NCI-H526 (cell line): Measurements from ENCODE around the gene BCL2L12.

ENCODE experiments used
- DNase-seq, 2 experiments: peaks; one replicate each; lab custom pipeline; 2025; lab: John Stamatoyannopoulos, UW

The BCL2L12 gene

DNA sequence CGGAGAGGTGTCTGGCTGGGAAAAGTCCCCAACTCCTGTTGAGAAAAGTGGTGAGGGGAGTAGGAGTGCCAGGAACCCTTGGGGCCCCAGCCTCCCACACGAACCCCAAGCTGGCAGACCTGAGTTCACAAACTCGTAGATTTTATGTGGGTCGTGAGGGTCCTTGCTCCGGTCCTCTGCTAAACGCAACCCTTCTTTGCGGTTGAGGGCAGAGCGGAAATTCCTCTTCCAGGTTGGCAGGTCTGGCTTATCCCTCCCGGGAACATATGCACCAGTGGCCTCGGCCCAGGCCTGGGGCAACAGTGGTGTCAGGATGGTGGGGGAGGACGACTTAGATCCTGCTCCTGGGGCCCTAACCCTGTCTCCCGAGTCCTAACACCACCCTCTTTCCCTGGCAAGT lies 2.5 kb upstream of the BCL2L12 start:
- no peak for DNase-seq

DNA sequence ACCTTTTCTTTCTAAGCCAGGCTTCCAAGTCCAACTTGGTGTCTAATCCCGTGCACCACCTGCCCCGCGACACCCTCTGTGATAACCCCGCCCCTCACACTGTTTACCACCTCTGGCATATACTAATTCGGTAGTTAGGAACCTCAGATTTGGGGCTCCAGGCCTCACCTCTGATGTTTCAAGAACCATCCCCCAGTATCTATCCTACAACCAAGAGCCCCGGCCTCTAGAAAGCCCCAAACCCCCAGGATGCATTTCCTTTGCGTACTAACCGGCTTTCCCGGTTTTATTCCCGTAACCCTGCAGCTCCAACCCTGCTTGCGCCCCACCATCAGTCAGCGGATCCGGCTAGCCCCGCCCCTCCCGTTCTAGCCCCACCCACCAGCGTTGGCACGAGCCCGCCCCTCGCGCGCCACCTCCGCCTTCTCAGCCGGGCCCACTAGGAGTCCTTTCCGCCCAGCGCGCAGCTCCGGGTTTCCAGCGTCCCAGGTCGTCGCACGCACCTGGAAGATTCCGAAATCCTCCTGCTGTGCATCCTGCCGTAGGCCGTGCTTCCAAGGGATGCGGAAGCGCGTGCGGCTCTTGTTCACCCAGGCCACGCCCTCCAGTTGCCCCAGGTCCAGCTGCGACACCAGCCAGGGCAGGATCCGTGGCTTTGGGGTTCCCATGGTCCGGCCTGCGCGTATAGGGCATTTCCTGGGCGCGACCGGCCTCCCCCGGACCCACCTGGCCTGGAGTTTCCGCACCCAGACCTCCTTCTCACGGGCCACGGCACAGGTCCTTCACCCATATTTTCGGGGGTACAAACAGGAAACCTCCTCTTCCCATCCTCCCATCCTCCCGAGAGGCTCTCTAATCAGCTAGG lies 1.3 kb upstream of the BCL2L12 start:
- DNase-seq, result peak; percentile 79 to 93

DNA sequence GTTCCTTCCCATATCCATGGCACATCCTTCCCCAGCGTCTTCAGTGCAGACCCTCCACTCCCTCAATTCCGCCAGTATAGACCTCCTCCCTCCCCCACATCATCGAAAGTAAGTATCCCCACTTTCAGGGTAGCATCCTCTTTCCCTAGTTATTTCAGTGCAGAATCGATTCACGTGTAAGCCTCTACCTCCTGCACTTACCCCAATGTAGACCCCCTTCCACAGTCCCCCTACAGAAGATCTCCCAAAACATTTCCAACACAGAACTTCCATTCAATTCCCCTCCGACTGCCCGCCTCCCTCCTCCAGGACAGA lies 740 bp upstream of the BCL2L12 start:
- DNase-seq, result peak in 1 of 2 experiments; percentile 48

DNA sequence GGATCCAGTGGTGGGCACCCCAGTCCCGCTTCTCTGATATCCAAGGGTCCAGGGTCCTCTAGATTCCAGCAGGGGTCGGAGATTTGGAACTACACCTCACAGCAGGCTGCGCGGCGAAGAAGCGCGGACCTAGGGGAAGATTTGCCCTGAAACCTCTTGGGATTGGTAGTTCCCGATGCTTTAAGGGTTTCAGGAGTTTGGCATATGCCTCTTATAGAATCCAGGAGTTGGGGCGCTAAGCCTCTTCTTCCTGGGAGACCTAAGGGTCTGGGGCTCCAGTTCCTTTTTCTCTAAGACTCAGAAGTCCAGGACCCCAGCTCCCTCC lies 349 bp downstream of the BCL2L12 start:
- no peak for DNase-seq

DNA sequence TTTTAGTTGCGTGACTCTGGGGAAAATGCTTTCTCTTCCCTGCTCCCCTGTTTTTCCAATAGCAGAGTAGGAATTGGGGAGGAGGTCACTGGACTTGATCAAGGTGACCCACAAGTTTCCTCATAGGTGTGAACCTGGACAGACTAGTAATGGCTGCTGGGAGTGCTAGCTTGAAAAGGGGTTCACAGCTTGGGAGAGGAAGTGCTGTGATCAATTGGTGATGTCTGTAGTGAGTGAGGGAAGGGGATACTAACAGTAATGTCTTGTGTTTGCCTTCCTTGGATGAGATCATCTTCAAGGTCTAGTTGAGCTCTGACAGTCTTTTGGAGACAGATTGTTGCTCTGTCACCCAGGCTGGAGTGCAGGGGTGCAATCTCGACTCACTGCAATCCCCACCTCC lies 1.7 kb downstream of the BCL2L12 start:
- no peak for DNase-seq

DNA sequence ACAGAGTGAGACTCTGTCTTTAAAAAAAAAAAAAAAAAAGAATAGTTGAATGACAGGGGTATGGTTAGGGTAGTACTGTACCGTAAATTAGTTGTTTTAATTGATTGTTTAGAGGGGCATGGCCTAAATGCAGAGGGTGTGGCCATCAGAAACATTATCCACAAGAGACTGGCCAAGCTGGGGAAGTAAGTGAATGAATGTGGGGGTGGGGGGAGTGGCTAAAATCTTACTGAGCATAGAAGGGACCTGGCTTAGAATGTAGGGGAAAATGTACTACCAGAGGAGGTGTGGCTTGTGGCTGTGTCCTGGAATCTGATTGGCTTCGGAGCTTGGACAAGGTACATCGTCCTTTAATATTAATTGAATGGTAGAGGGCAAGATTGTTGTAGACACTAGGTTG lies 3.8 kb downstream of the BCL2L12 start:
- DNase-seq, result no peak

DNA sequence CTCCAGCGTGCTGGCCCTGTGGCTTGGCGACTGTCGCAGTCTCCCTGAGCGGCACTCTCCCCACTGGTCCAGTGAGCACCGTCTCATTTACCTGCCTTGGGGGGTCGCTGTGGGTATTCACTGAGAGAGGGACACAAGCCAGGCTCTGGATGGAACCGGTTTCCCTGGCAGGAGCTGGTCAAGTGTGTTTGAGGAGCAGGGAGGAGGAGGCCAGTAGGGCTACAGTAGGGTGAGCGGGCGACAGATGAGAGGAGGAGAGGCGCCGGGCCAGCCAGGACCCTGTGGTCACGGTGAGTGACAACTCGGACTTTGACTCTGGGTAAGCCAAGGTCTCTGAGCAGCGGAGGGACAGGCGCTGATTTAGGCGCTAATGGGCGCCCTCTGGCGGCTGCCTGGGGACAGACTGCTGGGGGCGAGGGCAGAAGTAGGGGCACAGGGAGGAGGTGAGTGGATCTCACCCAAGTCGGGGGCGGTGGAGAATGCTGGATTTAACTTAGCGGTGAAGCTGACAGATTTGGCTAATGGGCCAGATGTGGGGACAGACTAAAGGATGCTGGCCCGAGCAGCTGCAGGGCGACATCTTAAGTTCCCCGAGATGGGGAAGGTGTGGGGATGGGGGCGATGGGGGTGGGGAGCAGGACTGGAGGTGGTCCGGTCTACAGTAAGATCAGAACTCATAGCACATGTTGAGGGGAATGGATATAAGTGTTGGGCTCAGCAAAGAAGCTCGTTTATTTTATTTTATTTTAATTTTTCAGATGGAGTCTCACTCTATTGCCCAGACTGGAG lies 6.6 kb downstream of the BCL2L12 start:
- peak; percentile 61 to 87 for DNase-seq

DNA sequence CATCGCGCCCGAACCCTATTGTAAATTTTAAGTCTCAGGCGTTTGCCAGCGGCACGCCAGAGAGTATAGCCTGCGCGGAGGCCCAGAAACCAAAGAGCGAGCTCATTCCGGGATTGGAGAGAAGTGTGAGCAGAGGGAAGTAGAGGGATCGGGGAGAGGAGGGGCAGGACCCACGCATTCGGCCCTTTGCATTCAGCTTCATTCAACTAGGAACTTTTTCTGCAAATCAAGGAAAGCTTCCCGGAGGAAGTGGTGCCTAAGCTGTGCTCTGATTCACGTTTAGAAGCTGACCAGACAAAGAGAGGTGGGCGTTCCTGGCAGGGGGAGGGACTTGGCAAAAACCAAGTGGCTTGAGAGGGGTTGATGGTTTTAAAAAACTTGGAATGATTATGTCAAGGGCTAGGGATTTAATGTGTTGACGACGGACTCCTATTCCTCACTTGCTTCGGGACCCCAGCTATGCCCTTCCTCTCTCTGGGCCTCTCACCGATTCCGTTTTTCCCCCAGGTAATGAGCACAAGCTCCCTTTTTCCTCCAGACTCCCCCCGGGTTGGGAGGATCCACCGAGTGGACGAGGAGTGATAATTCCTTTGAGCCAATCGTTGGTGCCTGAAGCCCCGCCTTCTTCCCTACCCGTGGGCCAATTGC lies 10.5 kb downstream of the BCL2L12 start:
- DNase-seq, result peak; percentile 92 to 93

DNA sequence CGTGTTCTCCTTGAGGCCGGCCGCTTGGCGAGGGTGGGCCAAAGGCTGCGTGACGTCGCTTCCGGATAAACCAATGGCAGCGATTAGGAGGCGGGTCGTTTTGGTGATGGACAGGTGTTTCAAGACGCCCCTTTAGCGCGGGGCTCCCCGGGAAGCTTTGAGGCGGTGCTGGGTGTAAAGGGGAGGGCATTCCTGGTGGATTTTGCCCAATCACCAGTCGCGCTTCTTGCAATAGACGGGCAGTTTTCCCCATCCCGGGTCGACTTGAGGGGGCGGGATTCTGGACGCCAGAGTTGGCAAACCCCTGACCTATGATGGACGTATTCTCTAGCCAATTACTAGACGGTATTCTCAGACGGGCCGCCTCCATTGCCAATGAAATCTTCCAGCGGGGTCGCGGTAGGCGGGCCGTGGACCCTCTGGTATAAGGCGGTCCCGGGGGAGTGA lies 11.1 kb downstream of the BCL2L12 start:
- DNase-seq, result peak; percentile 100

DNA sequence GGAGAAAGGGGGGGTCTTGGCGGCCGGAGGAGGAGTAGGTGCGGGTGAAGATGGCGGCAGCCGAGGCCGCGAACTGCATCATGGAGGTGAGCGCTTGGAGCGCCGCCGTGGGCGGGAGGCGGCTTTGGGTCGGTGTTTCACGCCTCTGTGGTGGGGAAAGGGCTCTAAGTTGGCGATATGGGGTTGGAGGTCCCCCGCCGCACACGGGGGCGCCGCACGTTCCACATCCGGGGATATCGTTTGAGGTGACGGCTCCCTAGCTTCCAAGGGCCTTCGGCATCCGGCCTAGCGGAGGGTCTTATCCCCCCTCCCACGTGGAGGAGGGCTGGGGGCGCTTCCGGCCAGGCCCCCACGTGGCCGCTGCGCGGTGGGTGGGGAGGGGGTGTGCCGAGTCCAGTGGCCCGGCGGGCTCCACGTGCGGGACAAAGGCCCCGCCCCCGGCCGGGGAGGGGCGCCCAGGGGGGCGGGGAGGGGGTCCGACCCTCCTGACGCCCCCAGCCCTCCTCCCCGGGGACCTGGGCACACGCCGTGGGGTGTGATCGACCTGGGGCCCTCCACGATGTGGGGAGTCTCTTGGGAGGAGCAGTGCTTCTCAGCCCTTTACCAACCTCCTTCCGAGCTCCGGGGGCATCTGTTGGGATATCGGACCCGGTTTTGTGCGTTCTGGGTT lies 11.6 kb downstream of the BCL2L12 start, which contains the start of gene PRMT1:
TSS of gene PRMT1 (plus strand) at position 41 of the 670 bp plus-strand sequence. CDS start at position 51, 10 bp downstream.
- peak in 1 of 2 experiments; percentile 61 for DNase-seq

DNA sequence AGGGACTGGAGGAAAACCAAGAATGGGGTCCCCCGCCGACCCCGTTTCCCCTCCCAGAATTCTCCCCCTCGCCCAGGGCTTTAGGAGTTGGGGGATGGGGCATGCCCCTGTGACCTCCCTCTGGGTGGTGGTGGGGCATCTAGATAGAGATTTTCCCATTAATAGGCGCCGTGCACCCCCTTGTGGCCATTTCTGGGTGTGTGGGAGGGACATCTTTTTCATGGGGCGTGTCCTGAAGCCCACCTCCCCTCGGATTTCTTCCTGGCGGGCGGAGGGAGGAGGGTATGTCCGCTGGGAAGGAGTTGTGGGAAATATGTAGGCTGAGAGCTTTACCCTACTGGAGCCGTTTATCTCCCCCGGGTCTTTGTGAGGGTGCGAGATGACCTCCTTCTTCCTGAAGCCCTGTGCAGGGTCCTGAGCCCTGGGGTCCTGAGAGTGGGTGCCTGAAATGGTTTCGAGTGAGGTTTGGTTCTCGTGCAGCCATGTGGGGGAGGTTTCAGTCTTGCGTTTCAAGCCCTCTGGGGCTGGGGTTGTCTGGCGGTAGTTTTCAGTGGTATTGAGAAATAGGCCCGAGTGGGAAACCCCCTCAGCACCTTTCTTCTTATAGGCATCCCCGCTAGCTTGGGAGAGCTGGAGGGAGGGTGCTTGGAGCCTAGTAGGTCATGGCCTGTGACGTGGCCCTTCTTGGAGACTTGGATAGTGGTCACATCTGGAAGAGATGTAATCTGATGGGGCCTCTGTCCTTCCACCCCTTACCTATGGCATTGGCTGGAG lies 12.4 kb downstream of the BCL2L12 start:
- DNase-seq, result peak; percentile 69 to 83

DNA sequence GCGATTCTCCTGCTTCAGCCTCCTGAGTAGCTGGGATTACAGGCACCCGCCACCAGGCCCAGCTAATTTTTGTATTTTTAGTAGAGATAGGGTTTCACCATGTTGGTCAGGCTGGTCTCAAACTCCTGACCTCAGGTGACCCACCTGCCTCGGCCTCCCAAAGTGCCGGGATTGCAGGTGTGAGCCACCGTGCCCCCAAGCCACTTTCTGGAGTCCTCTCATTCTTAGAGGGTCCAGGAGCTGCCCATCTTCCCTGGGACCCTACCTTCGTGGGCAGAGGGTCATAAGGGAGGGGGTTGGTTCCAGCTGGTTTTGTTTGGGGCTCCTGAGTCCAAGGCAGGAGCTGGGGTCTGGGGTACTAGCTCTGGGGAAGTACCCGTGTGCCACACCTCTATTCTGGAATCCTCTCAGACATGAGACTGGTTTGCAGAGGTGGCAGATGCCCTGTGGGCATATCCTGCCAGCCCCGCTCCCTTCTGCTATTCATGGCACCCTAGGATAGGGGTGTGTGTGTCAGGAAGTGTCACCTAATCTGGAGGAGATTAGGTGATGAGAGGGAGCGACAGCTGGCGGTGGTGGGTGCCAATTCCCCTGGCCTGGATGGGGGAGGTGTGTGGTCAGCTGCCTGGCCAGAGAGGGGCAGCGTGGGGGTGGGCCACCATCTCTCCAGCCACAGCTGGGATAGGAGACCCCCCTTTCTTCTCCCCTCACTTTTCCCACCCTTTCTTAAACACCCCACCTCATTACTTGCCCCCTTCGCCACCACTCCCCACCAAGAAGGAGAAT lies 13.4 kb downstream of the BCL2L12 start:
- DNase-seq, result no peak

DNA sequence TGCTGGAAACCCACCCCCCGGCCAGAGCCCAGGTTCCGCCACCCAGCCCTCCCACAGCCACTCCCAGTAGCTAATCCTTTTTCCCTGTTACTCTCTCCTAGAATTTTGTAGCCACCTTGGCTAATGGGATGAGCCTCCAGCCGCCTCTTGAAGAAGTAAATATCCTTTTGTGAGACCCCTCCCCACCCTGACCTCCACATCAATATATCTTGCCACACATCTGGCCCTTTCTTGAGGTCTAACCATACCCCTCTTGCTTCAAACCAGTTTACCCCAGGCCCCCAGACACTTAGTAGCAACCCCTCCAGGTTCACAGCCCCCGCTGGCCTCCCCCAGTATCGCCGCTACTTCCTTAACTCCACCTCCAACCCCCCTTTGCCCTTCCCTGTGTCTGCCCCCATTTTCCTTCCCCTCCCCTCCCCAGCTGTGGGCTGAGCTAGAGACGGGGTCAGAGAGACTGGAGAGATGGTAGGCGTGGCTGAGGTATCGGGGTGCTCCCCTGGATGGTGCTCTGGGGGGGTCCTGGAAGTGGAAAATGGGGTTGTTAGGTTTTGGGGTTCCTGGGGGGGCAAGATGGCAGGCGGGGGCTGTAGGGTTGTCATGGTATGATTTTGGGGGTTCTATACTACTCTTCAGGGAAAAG lies 14.2 kb downstream of the BCL2L12 start:
- DNase-seq, result no peak

DNA sequence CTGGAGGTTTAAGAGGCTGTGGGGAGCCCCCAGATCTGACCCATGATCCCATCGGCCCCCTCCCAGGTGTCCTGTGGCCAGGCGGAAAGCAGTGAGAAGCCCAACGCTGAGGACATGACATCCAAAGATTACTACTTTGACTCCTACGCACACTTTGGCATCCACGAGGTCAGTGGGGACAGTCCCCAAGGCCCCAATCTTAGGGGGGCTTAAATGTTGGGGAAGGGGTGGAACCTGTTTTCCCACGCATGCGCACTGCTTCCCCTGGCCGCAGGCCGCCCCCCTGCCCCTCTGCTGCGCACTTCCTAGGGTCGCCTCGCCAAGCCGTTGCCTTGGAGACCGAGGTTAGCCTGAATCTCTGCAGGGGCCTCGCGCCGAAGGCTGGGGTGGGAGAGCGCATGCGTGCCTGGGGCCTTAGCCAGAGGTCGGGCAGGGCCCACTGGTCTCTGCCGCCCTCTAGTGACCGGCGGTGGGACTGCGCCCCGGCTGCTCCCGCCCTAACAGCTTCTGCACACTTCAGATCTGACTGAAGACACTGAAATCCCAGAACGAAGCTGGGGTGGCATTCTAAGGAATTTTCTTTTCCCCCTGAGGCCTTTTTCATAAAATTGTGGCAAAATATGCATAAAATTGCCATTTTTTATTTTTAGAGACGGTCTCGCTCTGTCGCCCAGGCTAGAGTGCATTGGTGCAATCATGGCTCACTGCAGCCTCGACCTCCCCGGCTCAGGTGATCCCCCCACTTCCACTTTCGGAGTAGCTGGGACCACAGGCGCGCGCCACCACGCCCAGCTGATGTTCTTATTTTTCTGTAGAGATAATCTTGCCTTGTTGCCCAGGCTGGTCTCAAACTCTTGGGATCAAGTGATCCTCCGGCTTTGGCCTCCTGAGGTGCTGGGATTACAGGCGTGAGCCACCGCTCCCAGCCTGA lies 15.0 kb downstream of the BCL2L12 start:
- DNase-seq, result peak; percentile 27 to 92

DNA sequence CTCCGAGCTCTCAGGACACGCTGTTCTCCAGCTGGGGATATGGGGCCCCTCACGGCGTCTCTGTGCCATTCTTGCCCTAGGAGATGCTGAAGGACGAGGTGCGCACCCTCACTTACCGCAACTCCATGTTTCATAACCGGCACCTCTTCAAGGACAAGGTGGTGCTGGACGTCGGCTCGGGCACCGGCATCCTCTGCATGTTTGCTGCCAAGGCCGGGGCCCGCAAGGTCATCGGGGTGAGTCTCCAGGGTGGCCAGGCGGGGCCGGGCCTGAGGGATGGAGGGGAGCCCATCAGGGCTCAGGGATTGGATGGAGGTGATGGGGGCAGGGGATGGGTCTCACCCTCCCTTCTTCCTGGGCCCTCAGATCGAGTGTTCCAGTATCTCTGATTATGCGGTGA lies 16.1 kb downstream of the BCL2L12 start:
- no peak for DNase-seq

DNA sequence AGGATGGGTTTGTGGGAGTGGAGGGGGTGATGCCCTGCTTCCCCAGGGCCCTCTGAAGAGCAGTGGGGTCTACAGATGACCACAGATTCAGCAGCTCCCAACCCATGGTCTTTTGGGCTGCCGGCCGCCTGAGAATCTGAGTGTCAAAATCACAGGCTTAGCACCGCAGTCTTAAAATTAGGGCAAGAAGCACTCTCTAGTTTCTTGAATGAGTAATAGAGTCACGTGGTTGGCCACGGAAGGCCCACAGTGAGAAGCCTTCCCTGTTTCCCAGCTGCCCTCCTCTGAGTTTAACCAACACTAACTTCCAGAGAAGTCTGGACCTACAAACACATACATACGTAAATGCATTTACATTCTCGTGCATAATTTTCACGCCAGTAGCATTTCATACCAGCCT lies 16.5 kb downstream of the BCL2L12 start:
- DNase-seq, result no peak

DNA sequence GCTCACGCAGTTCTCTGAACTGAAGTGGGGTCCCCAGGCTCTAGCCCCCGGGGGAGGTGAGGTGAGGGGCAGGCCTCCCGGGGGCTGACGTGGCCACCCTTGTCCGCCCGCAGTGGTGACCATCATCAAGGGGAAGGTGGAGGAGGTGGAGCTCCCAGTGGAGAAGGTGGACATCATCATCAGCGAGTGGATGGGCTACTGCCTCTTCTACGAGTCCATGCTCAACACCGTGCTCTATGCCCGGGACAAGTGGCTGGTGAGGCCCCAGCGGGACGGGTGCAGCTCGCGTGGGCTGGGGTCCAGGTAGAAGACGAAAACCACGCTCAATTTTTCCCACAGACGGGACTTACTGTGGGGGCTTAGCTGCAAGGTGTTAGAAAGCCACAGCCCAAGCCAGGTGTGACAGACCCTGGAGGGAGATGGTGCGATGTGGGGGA lies 18.1 kb downstream of the BCL2L12 start:
- DNase-seq, result no peak

DNA sequence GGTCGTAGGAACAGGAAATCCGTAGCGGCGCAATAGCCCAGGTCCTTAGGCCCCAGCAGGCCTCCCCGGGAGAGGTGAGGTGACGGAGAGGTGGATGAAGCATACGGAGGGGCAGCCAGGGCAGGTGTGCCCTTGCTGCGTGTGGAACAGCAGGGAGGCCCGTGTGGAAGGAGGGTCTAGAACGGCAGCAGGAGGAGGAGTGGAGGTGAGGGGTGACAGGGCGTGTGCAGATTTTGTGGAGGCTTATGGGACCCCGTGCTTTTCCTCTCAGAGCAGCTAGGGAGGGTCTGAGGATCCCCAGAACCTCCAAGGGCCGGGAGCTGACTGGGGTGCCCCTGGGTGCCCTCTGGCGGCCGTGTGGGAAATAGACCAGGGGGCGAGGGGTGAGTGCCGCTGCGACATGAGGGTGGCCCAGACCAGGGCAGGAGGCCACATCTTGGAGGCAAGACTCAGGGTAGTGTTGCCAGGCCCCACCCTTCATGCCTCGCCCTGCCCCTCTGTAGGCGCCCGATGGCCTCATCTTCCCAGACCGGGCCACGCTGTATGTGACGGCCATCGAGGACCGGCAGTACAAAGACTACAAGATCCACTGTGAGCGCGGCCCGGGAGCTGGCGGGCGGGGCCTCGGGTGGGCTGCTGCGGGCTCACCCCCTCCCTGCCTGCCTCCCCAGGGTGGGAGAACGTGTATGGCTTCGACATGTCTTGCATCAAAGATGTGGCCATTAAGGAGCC lies 18.7 kb downstream of the BCL2L12 start:
- peak in 1 of 2 experiments; percentile 20 for DNase-seq
